ENCODE results near the gene GATB.

Gene GATB

DNA sequence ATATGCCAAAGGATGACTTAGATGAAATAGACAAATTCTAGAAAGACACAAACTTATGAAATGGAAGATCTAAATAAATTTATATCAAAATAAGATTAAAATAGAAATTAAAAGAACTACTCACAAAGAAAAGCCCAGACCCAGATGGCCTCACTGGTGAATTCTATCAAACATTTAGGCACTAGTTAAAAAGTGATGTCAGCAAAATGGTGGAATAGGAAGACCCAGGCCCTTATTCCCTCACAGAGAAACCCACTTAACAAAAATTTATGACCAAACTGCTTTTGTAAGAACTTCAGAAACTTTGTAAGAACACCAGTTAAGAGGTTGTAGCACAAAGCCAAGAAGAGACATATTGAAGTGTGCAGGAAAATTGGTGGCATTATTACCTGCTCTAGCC, 129.5 kb downstream of the GATB start:
- no peak overlapping the region for H3K4me3 ChIP-seq (ENCODE audit: low read depth, low read length)

GRCh38 chr4:151629097-151629783, 131.6 kb downstream of the GATB start:
- TF ChIP-seq CTCF (IDR thresholded peaks at IDR 0.05; ENCODE audit: borderline replicate concordance, insufficient read depth, low read depth, low read length) = no peak

More for the DNA sequence above, 129.5 kb downstream of the GATB start:
- no peak for TF ChIP-seq CTCF (IDR thresholded peaks at IDR 0.05; ENCODE audit: borderline replicate concordance, insufficient read depth, low read depth, low read length)

DNA sequence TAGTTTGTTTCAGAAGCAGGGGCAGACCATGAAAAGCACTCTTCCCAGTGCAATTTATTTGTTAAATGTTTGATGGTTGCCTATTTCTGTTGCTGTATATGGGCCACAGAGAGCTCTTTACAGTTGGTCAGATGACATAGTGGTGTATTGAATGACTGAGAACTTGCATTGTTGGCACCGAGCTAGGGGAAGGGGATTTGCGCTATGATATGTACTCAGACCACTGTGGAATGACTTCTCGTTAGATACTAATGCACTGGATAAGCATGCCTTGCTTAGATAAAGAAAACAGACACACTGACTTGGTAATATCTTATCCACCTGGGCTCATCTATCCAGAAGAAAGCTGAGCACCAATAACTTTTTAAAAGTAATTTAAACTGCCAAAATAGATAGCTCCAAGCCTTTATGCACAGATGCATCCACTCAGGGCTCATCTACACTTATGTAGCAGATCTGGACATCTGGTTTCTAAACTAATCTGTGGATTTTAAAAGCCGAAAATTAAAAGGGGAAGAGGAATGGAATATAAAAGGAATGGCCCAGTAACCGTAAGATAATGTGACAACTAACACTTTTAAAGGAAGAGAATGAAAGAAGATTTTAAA, 132.7 kb downstream of the GATB start:
- no peak for TF ChIP-seq CTCF (IDR thresholded peaks at IDR 0.05; ENCODE audit: borderline replicate concordance, insufficient read depth, low read depth, low read length)
- no peak overlapping the region for H3K4me3 ChIP-seq (ENCODE audit: low read depth, low read length)

More at GRCh38 chr4:151629097-151629783, 131.6 kb downstream of the GATB start:
- no peak overlapping the region for H3K4me3 ChIP-seq (ENCODE audit: low read depth, low read length)

GRCh38 chr4:151627491-151627890, 133.3 kb downstream of the GATB start:
- TF ChIP-seq CTCF (IDR thresholded peaks at IDR 0.05; ENCODE audit: borderline replicate concordance, insufficient read depth, low read depth, low read length) = no peak
- H3K4me3 ChIP-seq (ENCODE audit: low read depth, low read length) = no peak overlapping the region

GRCh38 chr4:151626751-151627150, 134.1 kb downstream of the GATB start:
- no peak for TF ChIP-seq CTCF (IDR thresholded peaks at IDR 0.05; ENCODE audit: borderline replicate concordance, insufficient read depth, low read depth, low read length)
- no peak overlapping the region for H3K4me3 ChIP-seq (ENCODE audit: low read depth, low read length)

GRCh38 chr4:151626228-151626627, 134.6 kb downstream of the GATB start:
- TF ChIP-seq CTCF (IDR thresholded peaks at IDR 0.05; ENCODE audit: borderline replicate concordance, insufficient read depth, low read depth, low read length) = no peak
- H3K4me3 ChIP-seq (ENCODE audit: low read depth, low read length) = no peak overlapping the region

Measured in GM12875 (cell line).